Right renal cortex interstitium (tissue), 3 donors: ENCODE results near the gene ITPR1. TPM values are rescaled to one million over a fixed set of nuclear protein-coding genes. Genes with fewer than 3 reads are reported as not detected.
"Not testable (repeated sequence)": the region's sequence is repeated elsewhere in the genome, so short reads cannot be mapped to it uniquely, and the experiment has no call there.

Source experiments
- DNase-seq, 3 donors: peaks; one replicate each; pipeline ENCODE4 v3.0.0-alpha.2; 2013; ENCODE audit warnings: low read depth in 3 of 3, low spot score in 2 of 3
- polyA plus RNA-seq, 3 donors: library from polyadenylated mRNA; unstranded; fragments of 120-200 nt; gene quantifications; one replicate each; pipeline ENCODE4 v1.2.1, GENCODE V29; 2013; ENCODE audit not compliant: insufficient read length in 3 of 3

The ITPR1 gene
- polyA plus RNA-seq, 3 donors = 53.7 to 55.5 (median 53.7) TPM

- DNase-seq = no peak
Measured at GRCh38 chr3:4751502-4752101, 258.5 kb downstream of the ITPR1 start.

- no peak for DNase-seq
Measured at GRCh38 chr3:4752201-4753072, 259.3 kb downstream of the ITPR1 start.

GRCh38 chr3:4753073-4753691 lies 260.0 kb downstream of the ITPR1 start:
- DNase-seq = no peak

- DNase-seq = no peak
Measured at GRCh38 chr3:4754180-4755086, 261.3 kb downstream of the ITPR1 start.

- no peak for DNase-seq
Measured at GRCh38 chr3:4755566-4755965, 262.4 kb downstream of the ITPR1 start.

- no peak for DNase-seq
Measured at GRCh38 chr3:4756057-4756775, 263.1 kb downstream of the ITPR1 start.

GRCh38 chr3:4756855-4757574 lies 263.9 kb downstream of the ITPR1 start:
- DNase-seq = no peak

GRCh38 chr3:4757575-4758248 lies 264.6 kb downstream of the ITPR1 start:
- DNase-seq = no peak

GRCh38 chr3:4758249-4758860 lies 265.2 kb downstream of the ITPR1 start:
- no peak for DNase-seq

GRCh38 chr3:4758957-4759656 lies 266.0 kb downstream of the ITPR1 start:
- DNase-seq = no peak

- no peak for DNase-seq
Measured at GRCh38 chr3:4759689-4760312, 266.7 kb downstream of the ITPR1 start.

GRCh38 chr3:4761759-4762158 lies 268.6 kb downstream of the ITPR1 start:
- DNase-seq = no peak

- DNase-seq = not testable (repeated sequence)
Measured at GRCh38 chr3:4762481-4763230, 269.5 kb downstream of the ITPR1 start.

GRCh38 chr3:4763604-4764247 lies 270.6 kb downstream of the ITPR1 start:
- DNase-seq = no peak

- DNase-seq = no peak
Measured at GRCh38 chr3:4765212-4765611, 272.1 kb downstream of the ITPR1 start.

GRCh38 chr3:4766263-4766662 lies 273.1 kb downstream of the ITPR1 start:
- DNase-seq = no peak
